Measurements from ENCODE around the gene KLHDC8B.

DNA sequence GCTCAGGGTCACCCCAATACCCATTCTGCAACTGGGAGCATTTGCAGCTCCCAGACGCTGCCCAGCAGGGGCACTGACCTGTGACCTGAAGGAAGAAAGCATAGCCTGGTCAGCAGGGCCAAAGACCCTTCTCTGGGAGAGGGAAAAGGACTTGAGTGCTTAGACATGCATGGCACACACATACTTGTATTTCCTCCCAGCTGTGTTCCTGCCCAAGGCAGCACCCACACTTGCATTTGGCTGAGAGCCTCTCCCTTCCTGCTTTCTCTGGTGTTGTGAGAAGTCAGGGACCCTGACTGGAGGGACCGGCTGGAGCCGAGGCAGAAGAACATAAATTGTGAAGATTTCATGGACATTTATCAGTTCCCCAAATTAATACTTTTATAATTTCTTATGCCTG lies 31.3 kb upstream of the KLHDC8B start:
- TF ChIP-seq POLR2A (IDR thresholded peaks at IDR 0.05) (no peak), POLR2AphosphoS5 (IDR thresholded peaks at IDR 0.05; ENCODE audit: insufficient read depth in 1 of 2, low read depth in 1 of 2) (no peak)
- TF ChIP-seq, protein P1, sequence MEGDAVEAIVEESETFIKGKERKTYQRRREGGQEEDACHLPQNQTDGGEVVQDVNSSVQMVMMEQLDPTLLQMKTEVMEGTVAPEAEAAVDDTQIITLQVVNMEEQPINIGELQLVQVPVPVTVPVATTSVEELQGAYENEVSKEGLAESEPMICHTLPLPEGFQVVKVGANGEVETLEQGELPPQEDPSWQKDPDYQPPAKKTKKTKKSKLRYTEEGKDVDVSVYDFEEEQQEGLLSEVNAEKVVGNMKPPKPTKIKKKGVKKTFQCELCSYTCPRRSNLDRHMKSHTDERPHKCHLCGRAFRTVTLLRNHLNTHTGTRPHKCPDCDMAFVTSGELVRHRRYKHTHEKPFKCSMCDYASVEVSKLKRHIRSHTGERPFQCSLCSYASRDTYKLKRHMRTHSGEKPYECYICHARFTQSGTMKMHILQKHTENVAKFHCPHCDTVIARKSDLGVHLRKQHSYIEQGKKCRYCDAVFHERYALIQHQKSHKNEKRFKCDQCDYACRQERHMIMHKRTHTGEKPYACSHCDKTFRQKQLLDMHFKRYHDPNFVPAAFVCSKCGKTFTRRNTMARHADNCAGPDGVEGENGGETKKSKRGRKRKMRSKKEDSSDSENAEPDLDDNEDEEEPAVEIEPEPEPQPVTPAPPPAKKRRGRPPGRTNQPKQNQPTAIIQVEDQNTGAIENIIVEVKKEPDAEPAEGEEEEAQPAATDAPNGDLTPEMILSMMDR (IDR thresholded peaks at IDR 0.05), result no peak

Measured in vagina (tissue), 2 donors.